H1 (cell line): ENCODE results near the gene SPOCK1. TPM values are rescaled to one million over a fixed set of nuclear protein-coding genes. Genes with fewer than 3 reads are reported as not detected.

ENCODE experiments used
- CTCF ChIA-PET: fragments of 300-600 bp; sonication (Branson Sonifier 250); formaldehyde crosslinking; loops from one replicate; lab custom pipeline; 2021; ENCODE audit not compliant: partially characterized antibody; lab: Charles Lee
- POLR2A ChIA-PET: fragments of 300-600 bp; sonication (Branson Sonifier 250); formaldehyde crosslinking; loops from one replicate; lab custom pipeline; 2021; ENCODE audit warnings: inconsistent platforms; ENCODE audit not compliant: partially characterized antibody; lab: Charles Lee
- DNase-seq, 2 experiments: peaks; one replicate each; pipeline versions ENCODE4 v3.0.0 to v3.0.0-alpha.2; 2010 to 2022; ENCODE audit warnings: low spot score in 2 of 2, low read depth in 1 of 2, mixed read lengths in 1 of 2
- FAIRE-seq: peaks from 2 replicates; lab custom pipeline; 2011; peaks lifted over from hg19 to GRCh38; lab: Jason Lieb, UNC
- H2AFZ ChIP-seq: 2 replicates; pipeline ENCODE4 v1.8.1; 2012; ENCODE audit warnings: low read length, inconsistent platforms
- H2AK5ac ChIP-seq: 2 replicates; pipeline ENCODE4 v1.6.1; 2013; ENCODE audit warnings: low read depth, low read length
- H2BK120ac ChIP-seq: replicated peaks from 2 replicates; pipeline ENCODE3; 2013; ENCODE audit warnings: low read depth, low read length, inconsistent platforms
- H2BK12ac ChIP-seq: 2 replicates; pipeline ENCODE4 v1.6.1; 2013; ENCODE audit warnings: low read depth, low read length
- H2BK15ac ChIP-seq: 2 replicates; pipeline ENCODE4 v1.6.1; 2013; ENCODE audit warnings: low read length
- H2BK20ac ChIP-seq: 2 replicates; pipeline ENCODE4 v1.6.1; 2013; ENCODE audit warnings: low read length
- H2BK5ac ChIP-seq: 2 replicates; pipeline ENCODE4 v1.6.1; 2013; ENCODE audit warnings: low read depth, low read length
- H3K14ac ChIP-seq: 2 replicates; pipeline ENCODE4 v1.6.1; 2013; ENCODE audit warnings: inconsistent platforms; ENCODE audit not compliant: insufficient read length
- H3K18ac ChIP-seq: 2 replicates; pipeline ENCODE4 v1.6.1; 2013; ENCODE audit warnings: low read length; ENCODE audit errors: extremely low read depth
- H3K23ac ChIP-seq: 2 replicates; pipeline ENCODE4 v1.6.1; 2013; ENCODE audit warnings: inconsistent platforms; ENCODE audit not compliant: insufficient read length
- H3K23me2 ChIP-seq: 2 replicates; pipeline ENCODE4 v1.6.1; 2013; ENCODE audit warnings: low read depth, low read length
- H3K27ac ChIP-seq: 2 replicates; pipeline ENCODE4 v1.6.1; 2011; ENCODE audit warnings: low read depth, low read length, inconsistent platforms
- H3K27me3 ChIP-seq, 4 experiments: replicated peaks in 1 of 4; 1 replicate in 1 of 4; 2 replicates in 3 of 4; pipeline versions ENCODE4 v1.6.1 to v1.8.1; 2011 to 2013; ENCODE audit warnings: low read length in 3 of 4, mild to moderate bottlenecking in 3 of 4, inconsistent platforms in 2 of 4, mixed read lengths in 2 of 4, moderate library complexity in 1 of 4; ENCODE audit not compliant: control insufficient read depth in 3 of 4, insufficient read depth in 3 of 4; ENCODE audit errors: extremely low read depth in 1 of 4
- H3K36me3 ChIP-seq, 4 experiments: 2 replicates each; pipeline versions ENCODE4 v1.6.1 to v1.8.1; 2011 to 2013; ENCODE audit warnings: mild to moderate bottlenecking in 4 of 4, low read length in 3 of 4, moderate library complexity in 2 of 4, control low read depth in 1 of 4, inconsistent platforms in 1 of 4; ENCODE audit not compliant: insufficient read depth in 4 of 4, control insufficient read depth in 2 of 4
- H3K4ac ChIP-seq: replicated peaks from 2 replicates; pipeline ENCODE3; 2013; ENCODE audit warnings: low read length, low read depth, mixed read lengths, inconsistent platforms; ENCODE audit not compliant: insufficient read length
- H3K4me1 ChIP-seq, 4 experiments: replicated peaks in 1 of 4; 1 replicate in 1 of 4; 2 replicates in 3 of 4; pipeline versions ENCODE4 v1.6.1 to v1.8.1; 2011 to 2013; ENCODE audit warnings: low read length in 3 of 4, inconsistent platforms in 2 of 4, mixed read lengths in 1 of 4; ENCODE audit not compliant: insufficient read depth in 4 of 4, control insufficient read depth in 3 of 4
- H3K4me2 ChIP-seq, 2 experiments: 2 replicates each; pipeline versions ENCODE4 v1.6.1 to v1.8.1; 2011 to 2013; ENCODE audit warnings: low read depth in 2 of 2, low read length in 2 of 2, control low read depth in 1 of 2, inconsistent platforms in 1 of 2, mild to moderate bottlenecking in 1 of 2; ENCODE audit not compliant: insufficient read depth in 1 of 2
- H3K4me3 ChIP-seq, 4 experiments: fragments of 200-600, 300-600 bp in 1 of 4; sonication (generic), shearing (Covaris generic), sonication (Bioruptor Twin) in 1 of 4; 2 replicates each; pipeline versions ENCODE4 v1.5.1 to v1.8.1; 2011 to 2016; ENCODE audit warnings: low read length in 4 of 4, low read depth in 3 of 4, control low read depth in 2 of 4, inconsistent platforms in 2 of 4, mild to moderate bottlenecking in 2 of 4, mixed read lengths in 1 of 4, moderate library complexity in 1 of 4; ENCODE audit not compliant: insufficient read depth in 2 of 4; ENCODE audit errors: extremely low read depth in 1 of 4
- H3K56ac ChIP-seq: replicated peaks from 2 replicates; pipeline ENCODE3; 2013; ENCODE audit warnings: low read depth, mild to moderate bottlenecking, mixed read lengths, low read length, inconsistent platforms; ENCODE audit not compliant: insufficient read length
- H3K79me1 ChIP-seq: 2 replicates; pipeline ENCODE4 v1.6.1; 2013; ENCODE audit warnings: low read depth, low read length, control low read depth
- H3K79me2 ChIP-seq, 2 experiments: 2 replicates each; pipeline versions ENCODE4 v1.6.1 to v1.8.1; 2012 to 2013; ENCODE audit warnings: low read length in 2 of 2, mild to moderate bottlenecking in 2 of 2, inconsistent platforms in 1 of 2; ENCODE audit not compliant: insufficient read depth in 2 of 2, control insufficient read depth in 1 of 2
- H3K9ac ChIP-seq, 4 experiments: replicated peaks in 1 of 4; 1 replicate in 1 of 4; 2 replicates in 3 of 4; pipeline versions ENCODE4 v1.6.1 to v1.8.1; 2011 to 2013; ENCODE audit warnings: low read depth in 3 of 4, low read length in 3 of 4, control low read depth in 2 of 4, mild to moderate bottlenecking in 2 of 4, moderate library complexity in 2 of 4, inconsistent platforms in 1 of 4; ENCODE audit errors: extremely low read depth in 1 of 4
- H3K9me3 ChIP-seq, 2 experiments: 2 replicates each; pipeline versions ENCODE4 v1.6.1 to v1.8.1; 2012 to 2013; ENCODE audit warnings: mild to moderate bottlenecking in 2 of 2, moderate library complexity in 2 of 2, control low read depth in 1 of 2, inconsistent platforms in 1 of 2, low read depth in 1 of 2, low read length in 1 of 2, mixed read lengths in 1 of 2; ENCODE audit not compliant: insufficient read depth in 2 of 2
- H4K20me1 ChIP-seq, 2 experiments: replicated peaks in 1 of 2; 2 replicates each; pipeline versions ENCODE3 to v1.8.1; 2011 to 2013; ENCODE audit warnings: inconsistent platforms in 2 of 2, low read length in 2 of 2, mild to moderate bottlenecking in 1 of 2; ENCODE audit not compliant: insufficient read depth in 2 of 2, control insufficient read depth in 1 of 2
- H4K5ac ChIP-seq: 2 replicates; pipeline ENCODE4 v1.6.1; 2013; ENCODE audit warnings: low read length, low read depth, mixed read lengths, inconsistent platforms; ENCODE audit not compliant: insufficient read length
- H4K8ac ChIP-seq: 2 replicates; pipeline ENCODE4 v1.8.0; 2013; ENCODE audit warnings: mild to moderate bottlenecking, moderate library complexity, low read length, inconsistent platforms; ENCODE audit not compliant: insufficient read depth; ENCODE audit errors: extremely low read depth
- H4K91ac ChIP-seq: replicated peaks from 2 replicates; pipeline ENCODE3; 2013; ENCODE audit warnings: low read length, mixed read lengths, inconsistent platforms; ENCODE audit not compliant: insufficient read length
- ASH2L ChIP-seq: fragments of 200-600, 300-600 bp; sonication (generic); IDR thresholded peaks from one replicate; pipeline ENCODE4 v1.7.1; 2017; ENCODE audit warnings: low read length
- ATF3 ChIP-seq: IDR thresholded peaks from 2 replicates; pipeline ENCODE4 v1.6.1; 2011; ENCODE audit warnings: low read depth, mild to moderate bottlenecking, low read length; ENCODE audit not compliant: insufficient read depth
- FOSL1 ChIP-seq: IDR thresholded peaks from 2 replicates; pipeline ENCODE4 v1.6.1; 2011; ENCODE audit warnings: mild to moderate bottlenecking, low read depth, low read length, moderate library complexity; ENCODE audit not compliant: insufficient read depth
- NANOG ChIP-seq: IDR thresholded peaks from 2 replicates; pipeline ENCODE4 v1.6.1; 2011; ENCODE audit warnings: low read length, low read depth, mild to moderate bottlenecking, inconsistent platforms; ENCODE audit not compliant: insufficient read depth, poor library complexity, severe bottlenecking
- POLR2AphosphoS5 ChIP-seq: IDR thresholded peaks from 2 replicates; pipeline ENCODE4 v1.6.1; 2011; ENCODE audit warnings: low read depth, low read length
- SIN3A ChIP-seq, 2 experiments: IDR thresholded peaks in 1 of 2; conservative IDR thresholded peaks in 1 of 2; 2 replicates each; pipeline ENCODE4 v1.6.1; 2011 to 2012; ENCODE audit warnings: low read length in 2 of 2, improper control_type of control experiment in 1 of 2, low read depth in 1 of 2, mild to moderate bottlenecking in 1 of 2
- SP4 ChIP-seq: IDR thresholded peaks from 2 replicates; pipeline ENCODE4 v1.6.1; 2012; ENCODE audit warnings: low read length, inconsistent platforms
- WGBS, 2 experiments: shearing (Covaris generic) in 1 of 2; methylation state at CpG; one replicate each; pipeline versions ENCODE4 v1.1.6 to v1.1.7; 2013 to 2015; ENCODE audit warnings: low lambda C conversion rate in 2 of 2, mixed read lengths in 2 of 2, inconsistent platforms in 1 of 2, low coverage in 1 of 2, missing lambda C conversion rate in 1 of 2; ENCODE audit not compliant: insufficient replicate concordance in 2 of 2, insufficient coverage in 1 of 2, insufficient read length in 1 of 2; ENCODE audit errors: extremely low coverage in 1 of 2, missing lambda C conversion rate in 1 of 2; 5-methylcytosine and 5-hydroxymethylcytosine counted together
- polyA plus RNA-seq, 7 experiments: library from polyadenylated mRNA; depleted of rRNA in 3 of 7; stranded (reverse) in 5 of 7; unstranded in 2 of 7; fragments of >200 nt in 5 of 7; fragments of 200-250 nt in 2 of 7; gene quantifications; 1 replicate in 5 of 7; 2 replicates in 1 of 7; 4 replicates in 1 of 7; pipeline versions ENCODE4 v1.2.1 to v1.2.3, GENCODE V29; 2011 to 2013; ENCODE audit warnings: missing spikeins in 2 of 7, mixed read lengths in 2 of 7
- total RNA-seq: library from RNA; stranded (reverse); fragmentation: NEBNext Ultra II Directional; extraction: Animal tissue kit (Norgen Biotek cat#: 25700); gene quantifications from 2 replicates; pipeline ENCODE4 v1.2.1, GENCODE V29; 2021
- TF ChIP-seq, protein P1 (sequence below): IDR thresholded peaks from 2 replicates; pipeline ENCODE4 v1.6.1; 2012; ENCODE audit warnings: inconsistent platforms

SPOCK1 gene
- total and polyA plus RNA-seq, 2 of the 8 experiments (the other 6 are each of a cell fraction or from before 2014, with no cell fraction given) = 6.9 to 18.1 TPM

DNA sequence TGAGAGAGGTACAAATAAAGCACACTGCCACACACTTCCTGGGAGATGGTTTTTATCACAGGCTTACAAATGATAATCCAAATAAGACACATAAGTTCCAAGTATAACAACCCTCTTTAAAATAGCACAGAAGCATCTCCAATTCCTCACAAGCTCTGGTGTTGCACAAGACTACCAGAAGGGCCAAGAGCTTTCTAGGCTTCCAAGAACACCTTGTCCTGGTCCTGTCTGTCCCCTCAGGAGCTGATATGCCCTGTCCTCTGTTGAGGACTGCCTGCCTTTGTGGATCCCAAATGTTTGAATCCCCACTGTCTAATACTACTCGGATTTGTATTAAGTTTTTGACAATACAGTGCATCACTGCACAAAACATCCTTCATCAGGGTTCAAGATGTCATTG is 110.1 kb downstream of the SPOCK1 start:
- Histone ChIP-seq H4K5ac (no peak overlapping the region), H2BK5ac (no peak overlapping the region), H2AK5ac (no peak overlapping the region), H3K9me3 (no peaks in the 10 kb centered on the region), H3K14ac (no peak overlapping the region), H4K8ac (no peak overlapping the region), H3K23me2 (no peaks in the 10 kb centered on the region), H2BK12ac (no peak overlapping the region), H3K18ac (no peak overlapping the region), H3K36me3 (no peaks in the 10 kb centered on the region), H2BK20ac (no peak overlapping the region), H3K9ac (no peak overlapping the region), H4K20me1 (no peaks in the 10 kb centered on the region), H3K4ac (no peak overlapping the region), H3K79me2 (no peaks in the 10 kb centered on the region), H3K79me1 (no peaks in the 10 kb centered on the region), H2AFZ (no peak overlapping the region), H3K27ac (no peak overlapping the region), H3K23ac (no peak overlapping the region), H2BK15ac (no peak overlapping the region), H3K27me3 (no peaks in the 10 kb centered on the region), H3K56ac (no peak overlapping the region), H3K4me2 (no peak overlapping the region), H3K4me1 (no peaks in the 10 kb centered on the region), H2BK120ac (no peak overlapping the region), H4K91ac (no peak overlapping the region), H3K4me3 (no peak overlapping the region)
- FAIRE-seq (no peak), DNase-seq (no peak)
- ChIA-PET CTCF (no interaction called here), POLR2A (no interaction called here)
- TF ChIP-seq FOSL1 (no peak), SIN3A (conservative IDR thresholded peaks at IDR 0.05 in 1 of 2, IDR thresholded peaks at IDR 0.05 in 1 of 2; ENCODE audit: low read depth in 1 of 2, low read length in 2 of 2) (no peak), ASH2L (no peak), POLR2AphosphoS5 (no peak), SP4 (no peak), NANOG (no peak), ATF3 (no peak)
- TF ChIP-seq, protein P1, sequence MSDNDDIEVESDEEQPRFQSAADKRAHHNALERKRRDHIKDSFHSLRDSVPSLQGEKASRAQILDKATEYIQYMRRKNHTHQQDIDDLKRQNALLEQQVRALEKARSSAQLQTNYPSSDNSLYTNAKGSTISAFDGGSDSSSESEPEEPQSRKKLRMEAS = no peak
- 81% methylated on average over 1 of the region's 1 CpG; no CpG with 5 or more reads in 1 of the 2 experiments for WGBS, 2 experiments
